NCI-H2029 (cell line): ENCODE results near the gene ASNS.

Experiments
- DNase-seq: peaks from one replicate; lab custom pipeline; 2025; lab: John Stamatoyannopoulos, UW

The ASNS gene

DNA sequence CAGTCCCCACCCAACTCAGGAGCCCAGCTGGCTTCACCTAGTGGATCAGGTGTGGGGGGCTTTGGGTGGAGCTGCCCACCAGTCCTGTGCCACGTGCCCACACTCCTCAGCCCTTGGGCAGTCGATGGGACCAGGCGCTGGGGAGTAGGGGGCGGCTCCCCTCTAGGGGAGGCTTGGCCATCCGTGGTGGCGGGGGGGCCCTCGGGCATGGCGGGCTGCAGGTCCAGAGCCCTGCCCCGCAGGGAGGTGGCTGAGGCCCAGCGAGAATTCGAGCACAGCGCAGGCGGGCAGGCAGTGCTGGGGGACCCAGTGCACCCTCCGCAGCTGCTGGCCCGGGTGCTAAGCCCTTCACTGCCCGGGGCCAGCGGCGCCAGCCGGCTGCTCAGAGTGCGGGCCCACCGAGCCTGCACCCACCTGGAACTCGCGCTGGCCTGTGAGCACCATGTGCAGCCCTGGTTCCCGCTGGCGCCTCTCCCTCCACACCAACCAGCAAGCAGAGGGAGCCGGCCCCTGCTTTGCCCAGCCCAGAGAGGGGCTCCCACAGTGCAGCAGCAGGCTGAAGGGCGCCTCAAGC lies 29.3 kb downstream of the ASNS start:
- no peak for DNase-seq

DNA sequence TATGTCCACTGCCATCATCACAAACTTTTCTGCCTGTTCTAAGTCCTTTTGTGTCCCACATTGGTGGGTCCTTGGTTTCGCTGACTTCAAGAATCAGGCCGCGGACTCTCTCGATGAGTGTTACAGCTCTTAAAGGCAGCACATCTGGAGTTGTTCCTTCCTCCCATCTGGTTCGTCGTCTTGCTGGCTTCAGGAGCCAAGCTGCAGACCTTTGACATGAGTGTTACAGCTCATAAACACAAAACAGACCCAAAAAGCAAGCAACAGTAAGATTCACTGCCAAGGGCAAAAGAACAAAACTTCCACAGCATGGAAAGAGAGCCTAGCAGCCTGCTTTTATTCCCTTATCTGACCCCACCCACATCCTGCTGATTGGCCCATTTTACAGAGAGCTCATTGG lies 30.2 kb downstream of the ASNS start:
- DNase-seq = no peak

DNA sequence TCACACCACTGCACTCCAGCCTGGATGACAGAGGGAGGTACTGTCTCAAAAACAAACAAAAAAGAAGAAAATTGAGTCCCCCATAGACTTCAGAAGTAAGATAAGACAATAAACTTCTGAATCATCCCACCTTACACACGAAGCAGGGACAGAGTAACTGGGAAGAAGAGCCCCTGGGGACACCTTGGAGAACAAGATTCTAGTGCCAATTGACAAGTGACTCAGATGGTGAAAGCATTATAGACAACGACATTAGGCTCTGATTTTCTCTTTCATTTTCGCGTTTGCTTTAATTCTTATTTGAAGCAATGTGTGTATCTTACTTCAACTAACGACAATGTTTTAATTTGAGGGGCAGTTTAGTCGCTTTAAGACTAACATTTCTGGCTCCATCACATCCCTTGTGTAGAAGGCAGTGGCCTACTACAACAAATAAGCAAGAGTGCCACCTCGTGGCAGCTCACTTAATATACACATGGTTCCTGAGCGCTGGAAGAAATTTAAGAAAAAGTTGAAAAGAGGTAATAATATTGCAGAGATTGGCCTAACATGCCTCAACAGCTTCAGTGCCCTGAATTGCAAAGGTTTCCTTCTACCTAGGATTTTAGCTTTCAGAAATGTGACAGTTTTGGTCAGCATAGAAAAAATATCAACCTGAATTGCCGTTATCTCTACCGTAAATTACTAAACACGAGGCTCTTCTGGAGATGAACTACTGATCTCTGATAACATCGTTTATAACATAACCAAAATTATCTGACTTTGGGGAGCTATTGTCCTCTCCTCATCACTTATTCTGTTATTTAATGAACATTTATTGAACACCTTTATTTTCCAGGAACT lies 36.7 kb downstream of the ASNS start:
- peak; percentile 57 for DNase-seq

DNA sequence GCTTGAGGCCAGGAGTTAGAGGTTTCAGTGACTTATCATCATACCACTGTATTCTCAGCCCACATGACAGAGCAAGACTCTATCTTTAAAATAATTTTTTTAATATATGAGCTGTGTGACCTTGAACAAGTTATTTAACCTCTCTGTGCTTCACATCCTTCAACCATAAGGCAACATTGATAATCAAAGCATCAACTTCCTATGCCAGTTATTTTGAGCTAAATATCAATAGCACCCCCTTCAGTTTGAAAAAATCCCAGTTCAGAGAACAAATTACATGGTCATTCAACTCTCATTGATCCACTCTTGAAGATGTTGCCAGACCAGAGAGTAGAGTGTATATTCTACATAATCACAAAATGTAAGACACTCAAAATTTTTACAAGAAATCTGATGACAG lies 53.0 kb downstream of the ASNS start:
- peak; percentile 35 for DNase-seq

DNA sequence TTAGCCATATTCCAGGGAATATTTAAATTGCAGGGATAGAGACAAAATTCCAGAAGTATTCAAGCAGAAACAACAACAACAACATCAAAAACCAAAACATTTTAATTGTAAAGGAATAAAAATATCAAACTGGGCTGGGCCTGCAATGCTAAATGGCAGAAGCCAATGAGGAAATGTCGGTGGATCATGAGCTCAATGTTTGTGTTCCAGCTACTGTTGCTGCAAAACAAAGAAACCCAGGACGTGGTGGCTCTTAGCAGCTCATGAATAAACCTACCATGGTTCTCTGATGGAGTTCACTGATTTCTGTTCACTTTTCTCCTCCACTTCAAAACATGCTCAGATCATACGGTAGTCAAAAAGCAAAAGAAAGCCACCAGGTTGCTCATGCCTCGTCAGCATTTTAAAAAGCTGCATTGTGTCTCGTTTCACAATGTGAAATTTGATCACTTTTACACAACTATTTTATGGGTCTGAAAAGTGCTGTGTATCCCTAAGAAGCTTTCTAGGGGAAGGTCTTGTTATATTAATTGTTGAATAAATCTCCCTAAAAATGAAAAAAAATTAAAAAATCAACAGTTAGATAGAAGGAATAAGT lies 54.0 kb downstream of the ASNS start:
- peak; percentile 38 for DNase-seq
